ENCODE measurements around the gene MAP3K5. TPM values are rescaled to one million over a fixed set of nuclear protein-coding genes. Genes with fewer than 3 reads are reported as not detected.

The MAP3K5 gene
- total and polyA plus RNA-seq, 9 of the 15 experiments (the other 6 are each of a cell fraction or from before 2014, with no cell fraction given): 2.2 to 13.0 (median 9.9) TPM

DNA sequence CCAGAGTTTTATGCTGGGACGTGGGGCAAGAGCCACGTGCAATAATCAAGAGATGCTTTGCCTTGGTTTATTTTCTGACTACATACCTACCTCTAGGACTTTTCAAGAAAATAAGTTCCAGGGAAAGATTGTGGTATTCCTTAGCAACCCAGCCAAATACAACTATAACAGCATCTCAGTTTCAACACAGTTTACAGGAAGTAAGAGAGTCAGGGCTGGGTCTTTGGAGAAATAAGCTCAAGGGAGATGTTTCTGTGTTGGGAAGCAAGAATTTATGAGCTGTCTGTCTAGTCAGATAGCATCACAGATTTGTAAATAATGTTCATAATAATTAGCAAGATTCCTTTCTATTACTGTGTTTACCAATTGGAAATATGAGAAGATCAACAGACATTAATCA, 35.1 kb downstream of the MAP3K5 start (continued):
- TF ChIP-seq PKNOX1 (IDR thresholded peaks at IDR 0.05): peak; percentile 24; the same call in 1 of the 2 replicates
- no peak for TF ChIP-seq PTRF (tag; IDR thresholded peaks at IDR 0.05)
- TF ChIP-seq ZNF57 (CRISPR knock-in tag; IDR thresholded peaks at IDR 0.05): no peak
- TF ChIP-seq ZBTB40 (IDR thresholded peaks at IDR 0.05): no peak
- TF ChIP-seq ZBTB40 (CRISPR knock-in tag; IDR thresholded peaks at IDR 0.05): no peak
- TF ChIP-seq TBP (optimal IDR thresholded peaks at IDR 0.05; ENCODE audit: low read depth, low read length): no peak
- TF ChIP-seq, protein P1, sequence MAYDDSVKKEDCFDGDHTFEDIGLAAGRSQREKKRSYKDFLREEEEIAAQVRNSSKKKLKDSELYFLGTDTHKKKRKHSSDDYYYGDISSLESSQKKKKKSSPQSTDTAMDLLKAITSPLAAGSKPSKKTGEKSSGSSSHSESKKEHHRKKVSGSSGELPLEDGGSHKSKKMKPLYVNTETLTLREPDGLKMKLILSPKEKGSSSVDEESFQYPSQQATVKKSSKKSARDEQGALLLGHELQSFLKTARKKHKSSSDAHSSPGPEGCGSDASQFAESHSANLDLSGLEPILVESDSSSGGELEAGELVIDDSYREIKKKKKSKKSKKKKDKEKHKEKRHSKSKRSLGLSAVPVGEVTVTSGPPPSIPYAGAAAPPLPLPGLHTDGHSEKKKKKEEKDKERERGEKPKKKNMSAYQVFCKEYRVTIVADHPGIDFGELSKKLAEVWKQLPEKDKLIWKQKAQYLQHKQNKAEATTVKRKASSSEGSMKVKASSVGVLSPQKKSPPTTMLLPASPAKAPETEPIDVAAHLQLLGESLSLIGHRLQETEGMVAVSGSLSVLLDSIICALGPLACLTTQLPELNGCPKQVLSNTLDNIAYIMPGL (CRISPR knock-in tag; IDR thresholded peaks at IDR 0.05): no peak
- no peak for TF ChIP-seq E2F4 (CRISPR knock-in tag; IDR thresholded peaks at IDR 0.05; ENCODE audit: low read depth)
- no peak for TF ChIP-seq MTF1 (CRISPR knock-in tag; IDR thresholded peaks at IDR 0.05; ENCODE audit: borderline replicate concordance)
- no peak for TF ChIP-seq PCBP1 (IDR thresholded peaks at IDR 0.05; ENCODE audit: low read depth, low read length, poor library complexity, severe bottlenecking)
- TF ChIP-seq SRSF7 (optimal IDR thresholded peaks at IDR 0.05; ENCODE audit: low read depth, low read length): no peak
- TF ChIP-seq ZNF232 (CRISPR knock-in tag; IDR thresholded peaks at IDR 0.05): no peak
